CD4-positive, alpha-beta T cell treated with Interleukin-17A for 1 hour (primary cell): ENCODE results near the gene TENM4.
"Not testable (repeated sequence)": the region's sequence is repeated elsewhere in the genome, so short reads cannot be mapped to it uniquely, and the experiment has no call there.

Experiments
- DNase-seq: peaks from one replicate; pipeline ENCODE4 v3.0.0-alpha.2; 2020

The TENM4 gene

DNA sequence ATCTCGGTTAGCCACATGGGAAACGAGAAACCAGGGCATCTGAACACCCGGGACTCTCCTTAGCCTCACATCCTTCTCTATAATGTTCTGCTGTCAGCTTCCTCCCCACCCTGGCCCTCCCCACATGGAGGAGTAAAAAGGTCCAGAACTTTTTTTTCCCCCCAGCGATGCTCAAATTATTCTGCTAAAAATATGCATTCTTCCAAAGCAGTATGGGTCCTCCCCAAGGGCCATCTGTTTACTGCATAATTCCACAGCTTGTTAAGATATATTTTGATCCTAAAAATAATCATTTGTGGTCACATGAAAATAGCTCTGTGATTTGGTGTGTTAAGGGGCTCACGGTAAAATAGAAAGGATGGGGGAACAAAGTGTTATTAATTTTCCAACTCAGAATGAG lies 584.6 kb downstream of the TENM4 start:
- no peak for DNase-seq

DNA sequence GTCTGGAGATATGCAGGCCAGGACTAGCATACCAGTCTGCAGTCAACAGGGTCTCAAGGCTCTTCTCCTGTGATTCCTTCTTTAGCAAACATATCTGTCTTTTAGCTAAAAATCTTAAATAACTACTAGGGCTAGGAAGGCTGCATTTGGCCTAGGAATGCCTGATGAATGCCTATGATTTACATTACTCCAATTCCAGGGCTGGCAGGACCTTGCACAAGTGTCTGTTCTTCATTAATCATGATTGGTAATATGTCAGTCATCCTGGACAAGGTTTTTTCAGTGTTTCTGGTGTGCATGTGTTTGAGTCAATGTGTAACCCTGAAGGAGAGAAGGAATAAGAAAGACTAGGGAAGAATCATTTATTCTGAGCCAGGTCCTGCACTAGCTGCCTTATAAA lies 585.7 kb downstream of the TENM4 start:
- DNase-seq: no peak

DNA sequence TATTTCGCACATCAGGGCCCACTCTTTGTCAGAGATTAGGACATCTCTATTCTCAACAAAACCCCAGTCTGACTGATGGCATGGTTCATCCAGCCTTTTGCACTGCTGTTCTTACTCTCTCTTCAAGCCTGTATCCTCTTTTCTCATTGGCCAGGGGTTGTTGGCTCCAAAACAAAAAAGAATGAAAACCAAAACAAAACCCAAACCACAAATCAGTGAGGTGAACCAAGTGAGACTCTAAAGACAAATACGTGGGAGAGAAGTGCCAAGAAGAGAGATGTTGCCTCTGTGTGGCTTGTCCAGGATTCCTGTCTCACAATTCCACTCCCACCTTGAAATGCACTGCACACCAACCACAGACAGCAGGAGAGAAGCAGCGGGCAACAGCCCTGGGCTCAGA lies 587.3 kb downstream of the TENM4 start:
- DNase-seq: no peak

DNA sequence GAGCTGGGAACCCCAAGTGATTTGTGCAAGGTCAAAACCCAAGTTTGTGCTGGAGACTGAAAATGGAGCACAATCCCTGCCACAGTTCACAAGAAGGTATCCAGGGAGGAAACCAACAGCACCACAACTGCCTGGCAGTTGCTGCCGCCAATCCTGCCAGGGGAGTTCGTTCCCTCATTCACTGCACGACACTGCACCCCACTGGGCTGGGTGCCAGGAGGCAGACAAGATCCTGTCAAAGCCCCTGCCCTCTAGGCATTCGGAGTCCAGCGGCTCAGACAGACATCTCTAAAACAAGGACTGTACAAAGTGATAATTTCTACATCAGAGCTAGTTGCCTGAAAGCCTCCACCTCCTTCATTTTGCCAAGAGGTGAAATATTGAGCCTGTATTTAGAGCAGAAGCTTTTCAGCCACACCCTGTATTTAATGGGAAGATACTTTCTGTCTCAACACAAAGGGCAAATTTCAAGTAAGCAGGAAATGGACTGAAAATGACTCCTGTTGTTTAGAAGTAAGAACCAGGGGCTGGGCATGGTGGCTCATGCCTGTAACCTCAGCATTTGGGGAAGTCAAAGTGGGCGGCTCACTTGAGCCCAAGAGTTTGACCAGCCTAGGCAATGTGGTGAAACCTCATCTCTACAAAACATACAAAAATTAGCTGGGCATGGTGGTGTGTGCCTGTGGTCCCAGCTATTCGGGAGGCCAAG lies 588.8 kb downstream of the TENM4 start:
- no peak for DNase-seq

DNA sequence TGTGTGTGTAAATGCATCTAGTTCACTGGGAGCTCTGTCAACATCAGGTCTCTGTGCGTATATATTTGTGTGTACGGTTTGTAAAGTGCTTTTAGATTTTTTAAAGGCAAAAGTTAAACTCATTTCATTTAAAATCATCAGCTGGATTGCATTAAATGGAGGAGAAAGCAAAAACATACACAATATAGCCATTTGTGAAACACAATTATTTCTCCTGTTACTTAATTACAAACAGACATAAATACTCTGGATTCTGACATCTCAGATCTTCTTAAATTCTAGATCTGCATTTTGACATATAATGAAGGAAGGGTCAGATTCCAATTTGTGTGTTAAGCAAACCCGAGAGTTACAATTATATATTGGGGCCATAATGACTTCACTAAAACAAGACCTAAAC lies 590.8 kb downstream of the TENM4 start:
- no peak for DNase-seq

GRCh38 chr11:78846269-78846668 lies 594.6 kb downstream of the TENM4 start:
- DNase-seq: no peak

DNA sequence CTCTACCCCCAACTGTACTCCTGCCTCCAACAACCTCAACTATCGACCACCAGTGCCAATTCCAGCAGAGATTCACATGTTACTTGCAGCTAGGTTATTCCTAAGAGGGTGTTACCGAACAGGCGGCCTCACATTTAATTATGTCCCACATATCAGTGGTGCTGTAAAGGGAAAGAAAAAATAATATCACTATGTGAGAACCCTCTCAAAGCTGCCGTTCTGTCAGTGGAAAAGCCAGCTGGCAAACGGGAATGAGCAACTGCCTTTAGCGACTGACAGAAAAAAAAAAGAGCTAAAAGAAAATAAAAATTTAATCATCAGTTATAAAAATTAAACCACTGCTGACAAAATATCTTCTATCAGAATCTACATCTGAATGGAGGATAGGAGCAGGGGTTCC lies 595.3 kb downstream of the TENM4 start:
- DNase-seq: no peak

DNA sequence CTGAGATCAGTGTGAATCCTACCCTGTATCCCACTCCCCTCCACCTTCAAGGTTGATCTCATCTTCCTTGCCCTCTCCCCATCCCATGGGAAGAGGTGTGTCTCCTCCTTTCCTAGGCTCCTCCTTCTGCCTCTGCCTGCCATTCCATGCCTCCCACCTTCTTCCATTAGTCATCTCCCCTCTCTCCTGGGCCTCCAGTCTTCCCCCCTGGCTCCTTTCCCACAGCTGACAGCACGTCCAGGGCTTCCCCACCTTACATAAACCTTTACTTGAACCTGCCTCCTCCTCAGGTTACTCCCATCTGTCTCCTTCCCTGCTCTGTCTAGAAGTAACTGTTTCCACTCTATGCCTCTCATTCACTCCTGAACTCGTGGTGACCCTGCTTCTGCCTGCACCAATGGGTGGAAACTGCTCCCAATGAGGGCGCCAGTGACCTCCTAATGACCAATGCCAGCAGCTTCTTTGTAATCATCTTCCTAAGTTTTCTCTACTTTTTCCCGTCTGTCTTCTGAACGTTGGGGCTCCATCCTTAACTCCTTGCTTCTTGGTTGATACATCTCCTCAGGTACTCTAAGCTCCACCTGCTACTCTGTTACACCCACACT lies 599.3 kb downstream of the TENM4 start:
- DNase-seq: no peak

- DNase-seq: no peak
Observed at GRCh38 chr11:78840623-78841022, 600.2 kb downstream of the TENM4 start.

GRCh38 chr11:78840200-78840599 lies 600.6 kb downstream of the TENM4 start:
- no peak for DNase-seq

DNA sequence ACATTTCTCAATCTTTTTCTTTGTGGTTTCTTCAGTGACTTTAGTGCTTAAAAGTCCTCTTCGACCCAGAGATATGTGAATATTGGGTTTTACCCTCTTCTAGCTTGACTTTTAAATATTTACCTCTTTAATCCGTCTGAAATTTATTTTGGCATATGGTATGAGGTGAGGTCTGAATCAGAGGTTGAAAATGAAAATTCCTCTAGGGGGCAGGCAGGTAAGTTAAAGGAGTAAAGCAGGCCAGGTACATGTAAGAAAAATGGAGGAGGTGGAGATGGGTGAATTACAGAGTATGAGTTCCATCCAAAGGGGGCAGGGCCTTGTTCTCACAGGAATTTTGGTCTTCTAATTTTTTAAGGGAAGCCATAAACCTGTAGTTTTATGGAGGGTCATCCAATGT lies 602.4 kb downstream of the TENM4 start:
- no peak for DNase-seq

- no peak for DNase-seq
Observed at GRCh38 chr11:78835646-78836045, 605.2 kb downstream of the TENM4 start.

DNA sequence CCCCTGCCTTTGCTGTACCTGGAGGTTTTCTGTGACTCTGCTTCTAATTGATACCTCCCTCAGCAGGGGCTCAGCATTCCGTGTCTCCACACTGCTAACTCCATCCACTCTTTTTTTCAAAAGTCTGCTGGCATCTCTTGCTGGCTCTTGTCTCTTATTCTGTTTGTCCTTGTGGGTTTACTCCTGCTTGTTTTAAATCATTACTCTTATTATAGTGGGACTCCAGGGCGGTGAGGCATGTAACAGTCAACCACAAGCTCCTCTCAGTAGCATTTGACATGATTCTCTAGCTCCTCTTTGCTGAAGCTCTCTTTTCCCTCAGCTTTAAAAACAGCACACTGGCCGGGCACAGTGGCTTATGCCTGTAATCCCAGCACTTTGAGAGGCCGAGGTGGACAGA lies 605.9 kb downstream of the TENM4 start:
- no peak for DNase-seq

DNA sequence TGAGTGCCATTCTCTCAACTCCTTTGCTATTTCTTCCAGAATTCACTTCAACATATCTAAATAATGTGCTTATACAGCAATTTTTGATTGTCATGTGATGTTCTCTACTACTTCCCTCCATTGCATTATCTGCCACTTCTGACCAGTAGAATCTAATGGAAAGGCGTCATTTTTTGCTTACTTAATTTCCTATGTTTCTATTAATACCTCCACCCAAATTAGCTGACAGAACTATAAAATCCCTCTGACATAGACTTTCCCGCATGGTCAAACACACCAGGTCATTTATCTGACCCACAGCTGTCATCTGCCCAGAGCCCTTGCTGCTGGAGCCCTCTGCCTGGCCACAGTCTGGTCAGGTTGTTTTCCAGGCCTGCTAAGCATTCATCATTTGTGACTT lies 607.6 kb downstream of the TENM4 start:
- DNase-seq: no peak

DNA sequence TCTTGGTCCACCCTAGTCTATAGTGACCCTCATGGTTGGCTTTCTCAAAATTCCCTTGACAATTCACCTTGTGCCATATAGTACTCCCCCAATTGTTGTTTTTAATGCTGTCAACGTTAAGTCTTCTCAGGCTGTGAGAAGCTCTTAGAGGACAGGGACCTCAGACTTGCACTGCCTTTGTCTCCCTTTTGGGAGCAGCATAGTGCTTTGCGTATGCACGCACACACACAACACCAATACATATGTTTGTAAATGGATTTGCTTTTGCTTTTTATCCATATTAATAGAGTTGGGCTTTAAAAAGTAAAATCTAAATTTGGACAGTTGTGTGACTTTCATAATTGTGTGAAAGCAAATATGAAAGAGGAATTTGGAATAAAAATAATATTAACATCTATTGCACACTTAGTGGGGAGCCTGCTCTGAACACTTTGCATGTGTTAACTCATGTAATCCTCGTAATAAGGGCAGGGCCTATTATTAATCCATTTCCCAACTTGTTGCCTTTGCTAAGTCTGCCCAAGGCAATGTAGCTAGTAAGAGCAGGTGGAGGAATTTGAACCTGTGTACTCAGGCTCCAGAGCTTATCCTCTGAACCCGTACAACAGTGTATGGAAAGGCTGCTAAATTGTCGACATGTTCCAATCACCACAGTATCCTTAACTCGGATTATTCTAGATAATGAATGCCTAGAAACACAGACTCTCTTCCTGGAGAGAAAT lies 608.4 kb downstream of the TENM4 start:
- DNase-seq: no peak

DNA sequence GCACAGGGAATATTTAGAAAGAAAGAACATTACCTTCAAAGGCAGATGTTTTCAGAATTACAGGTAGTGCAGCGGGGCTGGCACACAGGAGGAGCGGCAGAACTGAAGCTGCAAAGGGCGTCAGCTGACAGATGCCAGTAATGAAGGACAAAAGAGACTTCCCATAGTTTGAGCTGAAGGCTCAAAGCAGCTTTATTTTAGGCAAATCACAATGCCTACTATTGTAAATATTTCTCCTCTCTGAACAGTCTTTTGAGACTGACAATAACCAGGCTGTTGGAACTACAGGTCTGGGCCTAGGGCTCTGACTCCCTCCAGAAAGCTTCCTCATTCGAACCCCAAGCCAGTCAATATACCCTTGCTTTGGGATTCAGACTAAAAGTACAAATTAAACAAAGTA lies 609.3 kb downstream of the TENM4 start:
- DNase-seq: no peak

- DNase-seq: no peak
Observed at GRCh38 chr11:78830277-78830819, 610.5 kb downstream of the TENM4 start.

- DNase-seq: no peak
Observed at GRCh38 chr11:78829146-78829545, 611.7 kb downstream of the TENM4 start.

GRCh38 chr11:78828676-78829075 lies 612.2 kb downstream of the TENM4 start:
- no peak for DNase-seq

GRCh38 chr11:78827291-78827690 lies 613.5 kb downstream of the TENM4 start:
- DNase-seq: not testable (repeated sequence)

DNA sequence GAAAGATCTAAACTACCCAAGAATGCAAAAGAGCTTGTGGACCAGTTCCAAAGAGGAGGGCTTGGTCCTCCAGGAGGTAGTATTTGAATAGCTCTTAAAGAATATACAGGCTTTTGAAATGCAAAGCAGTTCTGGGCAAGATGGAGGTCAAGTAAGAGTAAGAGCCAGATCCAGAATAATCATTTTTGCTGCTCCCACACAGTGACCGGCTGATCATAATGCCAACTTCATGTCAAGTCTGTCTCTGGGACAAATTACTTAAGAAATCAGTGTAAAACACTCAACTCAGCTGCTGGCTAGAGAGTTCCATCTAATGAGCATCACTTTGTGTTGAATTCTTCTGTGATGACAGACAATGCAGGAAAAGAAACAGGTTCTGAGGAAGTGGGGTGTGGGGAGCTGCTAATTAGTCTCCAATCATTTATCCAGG lies 615.2 kb downstream of the TENM4 start:
- no peak for DNase-seq

DNA sequence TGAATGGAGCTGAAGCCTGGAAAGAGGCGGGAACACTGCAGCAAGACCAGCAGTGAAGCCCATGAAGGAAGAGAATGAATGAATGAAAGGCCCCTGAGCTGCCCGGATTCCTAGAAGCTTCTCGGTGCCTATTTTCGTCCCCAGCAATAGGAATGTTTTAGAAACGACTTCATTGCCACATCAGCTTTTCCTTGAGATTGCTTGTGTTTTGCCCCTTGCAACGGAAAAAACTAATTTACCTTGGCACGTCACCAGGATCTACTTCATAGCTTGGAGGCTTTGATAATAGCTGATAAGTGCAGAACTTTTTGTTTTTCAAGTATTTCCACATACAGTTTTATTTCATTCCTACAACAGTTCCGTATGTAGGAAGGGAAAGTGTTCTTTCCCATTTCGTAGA lies 617.2 kb downstream of the TENM4 start:
- DNase-seq: no peak

DNA sequence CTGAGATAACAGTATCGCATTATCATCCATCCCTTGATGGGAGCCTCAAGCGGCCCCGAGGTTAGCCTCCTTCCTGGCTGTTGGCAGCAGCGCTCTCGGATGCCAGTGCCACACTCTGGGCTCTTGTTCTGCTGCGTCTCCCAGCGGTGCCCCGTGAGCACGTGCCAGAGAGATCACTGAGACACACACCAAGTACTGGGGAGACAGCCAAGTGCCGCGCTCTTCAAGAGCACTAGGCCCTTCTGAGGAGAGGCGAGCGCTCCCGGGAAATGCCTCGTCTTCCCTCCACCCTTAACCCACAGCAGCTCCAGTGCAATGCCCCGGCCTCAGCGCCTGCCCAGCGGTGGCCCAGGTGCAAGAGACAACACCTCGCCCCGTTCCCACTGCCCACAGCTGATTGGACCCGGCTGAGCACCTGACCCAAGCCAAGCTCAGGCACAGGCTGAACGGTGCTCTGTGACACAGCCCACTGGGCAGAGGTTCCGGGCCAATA lies 617.9 kb downstream of the TENM4 start:
- DNase-seq: no peak
